Lower lobe of right lung (tissue), 2 donors: ENCODE measurements around the gene EVX2. TPM values are rescaled to one million over a fixed set of nuclear protein-coding genes. Genes with fewer than 3 reads are reported as not detected.

Source experiments
- ATAC-seq, 2 donors: fragments of 200-7000 bp; cut with Tn5 transposase; one replicate each; pipeline ENCODE4 v1.9.1; 2020 to 2022; ENCODE audit warnings: mild to moderate bottlenecking in 2 of 2, moderate library complexity in 2 of 2
- DNase-seq: peaks from one replicate; pipeline ENCODE4 v3.0.0-alpha.2; 2020
- H3K27ac ChIP-seq: fragments of 200-600 bp; one replicate; pipeline ENCODE4 v1.8.0; 2022
- H3K27me3 ChIP-seq: fragments of 200-600 bp; one replicate; pipeline ENCODE4 v1.8.0; 2022; ENCODE audit warnings: low read depth
- H3K36me3 ChIP-seq: fragments of 200-600 bp; one replicate; pipeline ENCODE4 v1.8.0; 2022; ENCODE audit warnings: mild to moderate bottlenecking
- H3K4me1 ChIP-seq: fragments of 200-600 bp; one replicate; pipeline ENCODE4 v1.8.0; 2022
- H3K4me3 ChIP-seq: fragments of 200-600 bp; one replicate; pipeline ENCODE4 v1.8.0; 2022; ENCODE audit warnings: mild to moderate bottlenecking
- H3K9me3 ChIP-seq: fragments of 200-600 bp; one replicate; pipeline ENCODE4 v1.8.0; 2022
- CTCF ChIP-seq: fragments of 200-600 bp; IDR thresholded peaks from one replicate; pipeline ENCODE4 v1.8.0; 2022; ENCODE audit warnings: antibody characterized with exemption, mild to moderate bottlenecking
- intact Hi-C: fragments of 100-400 bp; cut with DNase I; formaldehyde crosslinking; loops from one replicate; pipeline ENCODE4 v1.11.0; 2022
- total RNA-seq: library from RNA; stranded (reverse); fragmentation: NEBNext Ultra II Directional; extraction: Animal tissue kit (Norgen Biotek cat#: 25700); gene quantifications from one replicate; pipeline ENCODE4 v1.2.1, GENCODE V29; 2021
- donor health status: DM: no; HTN: yes; CAD: no; lungs with severe emphysema.

EVX2 gene
- total RNA-seq, 1 donor from 2014 or later = not detected

GRCh38 chr2:176122683-176123410, 39.1 kb upstream of the EVX2 start, which contains the start of gene HOXD9:
Gene HOXD9, plus strand, starts transcription at chr2:176122719. Its CDS starts 50 bp downstream, at chr2:176122769.
- DNase-seq = no peak
- peaks cover 13% of the 10 kb centered on the region for H3K4me1 ChIP-seq
- ATAC-seq = peak in 1 of 2 donors; percentile 27
- no peak for TF ChIP-seq CTCF
- no peaks in the 10 kb centered on the region for H3K9me3 ChIP-seq
- no peak within 1 kb of the TSS for H3K27ac ChIP-seq
- intact Hi-C loops = no loop called here
- H3K27me3 ChIP-seq = peaks cover 98% of the 10 kb centered on the region
- peak within 1 kb of the TSS; percentile 41 for H3K4me3 ChIP-seq
- no peaks in the 10 kb centered on the region for H3K36me3 ChIP-seq

- no peak overlapping the region for H3K27ac ChIP-seq
- no peak for TF ChIP-seq CTCF
- ATAC-seq (peak in 1 of 2 donors; percentile 22), DNase-seq (no peak)
- H3K27me3 ChIP-seq = peaks cover 100% of the 10 kb centered on the region
- no peaks in the 10 kb centered on the region for H3K9me3 ChIP-seq
- H3K4me1 ChIP-seq = peaks cover 13% of the 10 kb centered on the region
- intact Hi-C loops = no loop called here
- peak overlapping the region; percentile 41 for H3K4me3 ChIP-seq
- no peaks in the 10 kb centered on the region for H3K36me3 ChIP-seq
Observed at GRCh38 chr2:176122052-176122682, 38.4 kb upstream of the EVX2 start.

- Histone ChIP-seq H3K4me3 (no peak overlapping the region), H3K27me3 (peaks cover 100% of the 10 kb centered on the region), H3K4me1 (peaks cover 13% of the 10 kb centered on the region), H3K27ac (no peak overlapping the region), H3K9me3 (no peaks in the 10 kb centered on the region), H3K36me3 (no peaks in the 10 kb centered on the region)
- no peak for TF ChIP-seq CTCF
- ATAC-seq (no peak), DNase-seq (no peak)
- intact Hi-C loops = no loop called here
Observed at GRCh38 chr2:176121190-176122051, 37.7 kb upstream of the EVX2 start.

- intact Hi-C loops = no loop called here
- no peak for TF ChIP-seq CTCF
- H3K27ac ChIP-seq = no peak overlapping the region
- DNase-seq = no peak
- ATAC-seq = no peak
- peaks cover 100% of the 10 kb centered on the region for H3K27me3 ChIP-seq
- no peaks in the 10 kb centered on the region for H3K9me3 ChIP-seq
- H3K4me1 ChIP-seq = peaks cover 13% of the 10 kb centered on the region
- H3K4me3 ChIP-seq = no peak overlapping the region
- H3K36me3 ChIP-seq = no peaks in the 10 kb centered on the region
Observed at GRCh38 chr2:176120364-176121189, 36.8 kb upstream of the EVX2 start.
